Tibial artery (tissue), 4 donors: ENCODE data around the gene TMEM132D.

Experiments used
- DNase-seq, 2 donors: peaks; one replicate each; pipeline ENCODE4 v3.0.0-alpha.2; 2019
- H3K27ac ChIP-seq, 2 donors: fragments of 200-600 bp; sonication (generic) in 1 of 2; 1 replicate in 1 of 2; 2 replicates in 1 of 2; pipeline ENCODE4 v1.5.1; 2018 to 2019; ENCODE audit warnings: mild to moderate bottlenecking in 1 of 2
- H3K27me3 ChIP-seq, 2 donors: fragments of 200-600 bp; sonication (generic) in 1 of 2; one replicate each; pipeline versions ENCODE4 v1.5.1 to v1.6.0; 2016 to 2019
- H3K36me3 ChIP-seq, 3 donors: fragments of 200-600 bp; sonication (generic) in 2 of 3; one replicate each; pipeline ENCODE4 v1.5.1; 2016 to 2019; ENCODE audit warnings: mild to moderate bottlenecking in 2 of 3
- H3K4me1 ChIP-seq, 4 donors: fragments of 200-600 bp; sonication (generic) in 2 of 4; 1 replicate in 3 of 4; 2 replicates in 1 of 4; pipeline ENCODE4 v1.5.1; 2016 to 2019
- H3K4me3 ChIP-seq, 2 donors: fragments of 200-600 bp; sonication (generic) in 1 of 2; 1 replicate in 1 of 2; 2 replicates in 1 of 2; pipeline ENCODE4 v1.5.1; 2018 to 2019; ENCODE audit warnings: mild to moderate bottlenecking in 2 of 2
- H3K9me3 ChIP-seq, 3 donors: fragments of 200-600 bp; sonication (generic) in 1 of 3; one replicate each; pipeline ENCODE4 v1.5.1; 2016 to 2019
- intact Hi-C: fragments of 100-400 bp; cut with DNase I; formaldehyde crosslinking; loops from one replicate; pipeline ENCODE4 v1.15.0; 2023; ENCODE audit warnings: low total_unique reads
- TF ChIP-seq, protein P1 (sequence below), 2 experiments: fragments of 200-600 bp in 1 of 2; fragments of 450-650 bp in 1 of 2; IDR thresholded peaks; one replicate each; pipeline ENCODE4 v1.5.1; 2017 to 2019; ENCODE audit warnings: antibody characterized with exemption in 2 of 2, mild to moderate bottlenecking in 1 of 2, moderate library complexity in 1 of 2

TMEM132D gene

GRCh38 chr12:129101404-129101803 lies 802.4 kb downstream of the TMEM132D start:
- Histone ChIP-seq H3K27me3 (no peaks in the 10 kb centered on the region), H3K9me3 (peaks cover 0 to 10% (median 0%) of the 10 kb centered on the region in 3 donors), H3K4me1 (no peaks in the 10 kb centered on the region), H3K36me3 (no peaks in the 10 kb centered on the region), H3K27ac (no peak overlapping the region), H3K4me3 (no peak overlapping the region)
- intact Hi-C loops = no loop called here
- TF ChIP-seq, protein P1, sequence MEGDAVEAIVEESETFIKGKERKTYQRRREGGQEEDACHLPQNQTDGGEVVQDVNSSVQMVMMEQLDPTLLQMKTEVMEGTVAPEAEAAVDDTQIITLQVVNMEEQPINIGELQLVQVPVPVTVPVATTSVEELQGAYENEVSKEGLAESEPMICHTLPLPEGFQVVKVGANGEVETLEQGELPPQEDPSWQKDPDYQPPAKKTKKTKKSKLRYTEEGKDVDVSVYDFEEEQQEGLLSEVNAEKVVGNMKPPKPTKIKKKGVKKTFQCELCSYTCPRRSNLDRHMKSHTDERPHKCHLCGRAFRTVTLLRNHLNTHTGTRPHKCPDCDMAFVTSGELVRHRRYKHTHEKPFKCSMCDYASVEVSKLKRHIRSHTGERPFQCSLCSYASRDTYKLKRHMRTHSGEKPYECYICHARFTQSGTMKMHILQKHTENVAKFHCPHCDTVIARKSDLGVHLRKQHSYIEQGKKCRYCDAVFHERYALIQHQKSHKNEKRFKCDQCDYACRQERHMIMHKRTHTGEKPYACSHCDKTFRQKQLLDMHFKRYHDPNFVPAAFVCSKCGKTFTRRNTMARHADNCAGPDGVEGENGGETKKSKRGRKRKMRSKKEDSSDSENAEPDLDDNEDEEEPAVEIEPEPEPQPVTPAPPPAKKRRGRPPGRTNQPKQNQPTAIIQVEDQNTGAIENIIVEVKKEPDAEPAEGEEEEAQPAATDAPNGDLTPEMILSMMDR (IDR thresholded peaks at IDR 0.05) = no peak
- no peak for DNase-seq

DNA sequence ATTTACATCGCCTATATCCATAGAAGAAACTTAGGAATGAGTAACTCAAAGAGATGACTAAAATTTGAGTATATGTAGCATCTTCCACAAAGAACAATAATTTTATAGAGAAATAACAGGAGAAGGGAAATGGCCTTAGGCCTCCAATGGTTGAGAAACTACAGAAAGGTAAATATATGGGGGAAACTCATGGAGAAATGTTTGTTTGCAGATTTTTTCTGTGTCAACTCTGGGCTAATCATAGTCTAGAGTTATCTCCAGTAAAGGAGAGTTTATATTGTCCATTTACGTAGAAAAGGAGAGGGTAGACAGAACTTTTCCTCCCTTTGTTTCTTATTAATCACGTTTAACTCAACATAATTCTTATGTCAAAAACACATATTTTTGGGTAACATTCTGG lies 806.4 kb downstream of the TMEM132D start:
- DNase-seq = no peak
- intact Hi-C loops = no loop called here
- no peaks in the 10 kb centered on the region for H3K27me3 ChIP-seq
- no peak overlapping the region for H3K4me3 ChIP-seq
- H3K27ac ChIP-seq = no peak overlapping the region
- H3K9me3 ChIP-seq = peaks cover 0 to 10% (median 0%) of the 10 kb centered on the region in 3 donors
- H3K4me1 ChIP-seq = no peaks in the 10 kb centered on the region
- H3K36me3 ChIP-seq = no peaks in the 10 kb centered on the region
- TF ChIP-seq, protein P1 (IDR thresholded peaks at IDR 0.05) = no peak

DNA sequence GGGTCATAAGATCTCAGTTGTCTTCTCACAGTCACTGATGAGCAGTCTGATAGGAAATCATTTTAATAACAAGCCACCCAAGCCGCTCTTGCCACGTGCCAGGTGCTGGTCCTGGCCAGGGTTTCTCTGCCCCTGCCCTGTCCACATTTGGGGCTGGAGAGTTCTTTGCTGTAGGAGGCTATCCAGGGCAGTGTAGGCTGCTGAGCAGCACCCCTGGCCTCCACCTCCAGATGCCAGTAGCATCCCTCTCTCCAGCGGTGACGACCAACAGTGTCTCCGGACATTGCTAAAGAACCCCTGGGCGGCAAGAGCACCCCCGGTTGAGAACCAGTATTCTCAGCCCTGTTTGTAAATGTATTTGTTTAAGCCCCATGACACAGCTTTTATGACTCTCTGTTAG lies 806.9 kb downstream of the TMEM132D start:
- H3K4me1 ChIP-seq = no peaks in the 10 kb centered on the region
- TF ChIP-seq, protein P1 (IDR thresholded peaks at IDR 0.05) = no peak
- no peak for DNase-seq

GRCh38 chr12:129096184-129096583 lies 807.6 kb downstream of the TMEM132D start:
- H3K4me1 ChIP-seq = no peaks in the 10 kb centered on the region
- H3K9me3 ChIP-seq = peaks cover 0 to 11% (median 0%) of the 10 kb centered on the region in 3 donors
- no peak overlapping the region for H3K27ac ChIP-seq
- no peak overlapping the region for H3K4me3 ChIP-seq
- intact Hi-C loops = no loop called here
- H3K36me3 ChIP-seq = no peaks in the 10 kb centered on the region
- H3K27me3 ChIP-seq = no peaks in the 10 kb centered on the region
- TF ChIP-seq, protein P1 (IDR thresholded peaks at IDR 0.05) = no peak
- no peak for DNase-seq

More for the DNA sequence above, 806.9 kb downstream of the TMEM132D start:
- no peaks in the 10 kb centered on the region for H3K27me3 ChIP-seq
- intact Hi-C loops = no loop called here
- peaks cover 0 to 10% (median 0%) of the 10 kb centered on the region in 3 donors for H3K9me3 ChIP-seq
- H3K36me3 ChIP-seq = no peaks in the 10 kb centered on the region
- no peak overlapping the region for H3K4me3 ChIP-seq
- H3K27ac ChIP-seq = no peak overlapping the region

DNA sequence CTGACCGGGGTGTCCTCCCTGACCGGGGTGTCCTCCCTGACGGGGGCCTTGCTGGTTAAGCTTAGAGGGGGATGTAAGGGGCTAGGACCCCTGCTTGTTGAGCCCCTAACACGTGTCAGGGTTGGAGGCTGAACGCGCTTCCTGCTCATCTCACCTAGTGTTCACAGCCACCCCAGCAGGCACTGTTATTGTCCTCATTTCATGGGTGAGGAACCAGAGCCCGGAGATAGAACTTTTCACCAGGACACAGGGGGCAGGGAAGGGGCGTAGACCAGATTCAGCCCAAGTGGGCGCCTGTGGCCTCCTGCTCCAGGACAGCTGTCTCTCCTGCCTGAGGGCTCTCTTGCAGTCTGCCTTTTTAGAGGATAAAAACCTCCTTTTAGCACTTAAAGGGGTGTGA lies 814.2 kb downstream of the TMEM132D start:
- Histone ChIP-seq H3K27me3 (no peaks in the 10 kb centered on the region), H3K36me3 (no peaks in the 10 kb centered on the region), H3K27ac (no peak overlapping the region), H3K4me1 (no peaks in the 10 kb centered on the region), H3K9me3 (peaks cover 0 to 6% (median 0%) of the 10 kb centered on the region in 3 donors), H3K4me3 (no peak overlapping the region)
- DNase-seq = no peak
- intact Hi-C loops = no loop called here
- TF ChIP-seq, protein P1 (IDR thresholded peaks at IDR 0.05) = no peak
